GM23338 (cell line): ENCODE data around the gene MKNK1. TPM values are rescaled to one million over a fixed set of nuclear protein-coding genes. Genes with fewer than 3 reads are reported as not detected.

ENCODE experiments used
- ATAC-seq: fragments of 200-7000 bp; cut with Tn5 transposase; 3 replicates; pipeline ENCODE4 v1.9.1; 2020
- DNase-seq: peaks from one replicate; pipeline ENCODE4 v3.0.0-alpha.2; 2015; ENCODE audit warnings: low spot score
- H2AFZ ChIP-seq: fragments of 200-600 bp; sonication (generic); 2 replicates; pipeline ENCODE4 v1.8.0; 2016; ENCODE audit warnings: antibody characterized with exemption, mild to moderate bottlenecking, moderate library complexity
- H3F3A ChIP-seq: fragments of 200-600 bp; sonication (generic); replicated peaks from 2 replicates; pipeline ENCODE4 v1.8.0; 2017; ENCODE audit warnings: antibody characterized with exemption, mixed run types, low read depth
- H3K27ac ChIP-seq: fragments of 200-600 bp; sonication (generic); 2 replicates; pipeline ENCODE4 v1.6.1; 2016; ENCODE audit warnings: low read depth
- H3K27me3 ChIP-seq: fragments of 200-600 bp; sonication (generic); 2 replicates; pipeline ENCODE4 v1.8.0; 2016; ENCODE audit warnings: mild to moderate bottlenecking, mixed run types, moderate library complexity; ENCODE audit not compliant: insufficient read depth
- H3K36me3 ChIP-seq: fragments of 200-600 bp; sonication (generic); 2 replicates; pipeline ENCODE4 v1.8.0; 2016; ENCODE audit warnings: mild to moderate bottlenecking; ENCODE audit not compliant: insufficient read depth
- H3K4me1 ChIP-seq: fragments of 200-600 bp; sonication (generic); 2 replicates; pipeline ENCODE4 v1.8.0; 2016; ENCODE audit warnings: mild to moderate bottlenecking, moderate library complexity; ENCODE audit not compliant: insufficient read depth
- H3K4me2 ChIP-seq: fragments of 200-600 bp; sonication (generic); 2 replicates; pipeline ENCODE4 v1.7.1; 2017; ENCODE audit warnings: mixed run types
- H3K4me3 ChIP-seq: fragments of 200-600 bp; sonication (generic); 2 replicates; pipeline ENCODE4 v1.6.1; 2016; ENCODE audit warnings: mixed run types
- H3K79me2 ChIP-seq: fragments of 200-600 bp; sonication (generic); replicated peaks from 2 replicates; pipeline ENCODE4 v1.8.0; 2017; ENCODE audit warnings: mild to moderate bottlenecking; ENCODE audit not compliant: insufficient read depth
- H3K9me2 ChIP-seq: fragments of 200-600 bp; sonication (generic); 2 replicates; pipeline ENCODE4 v1.8.0; 2017; ENCODE audit not compliant: insufficient read depth
- H4K20me1 ChIP-seq: fragments of 200-600 bp; sonication (generic); replicated peaks from 2 replicates; pipeline ENCODE4 v1.8.0; 2017; ENCODE audit warnings: mild to moderate bottlenecking; ENCODE audit not compliant: insufficient read depth
- H3K27ac Mint-ChIP-seq: 2 replicates; pipeline ENCODE4 v1.8.0; 2020; ENCODE audit warnings: inconsistent platforms, mild to moderate bottlenecking, moderate library complexity, mixed read lengths
- H3K27me3 Mint-ChIP-seq: 3 replicates; pipeline ENCODE4 v1.8.0; 2022; ENCODE audit warnings: low read depth, mild to moderate bottlenecking, moderate library complexity, mixed read lengths, inconsistent platforms; ENCODE audit not compliant: insufficient read depth, poor library complexity
- H3K36me3 Mint-ChIP-seq: 3 replicates; pipeline ENCODE4 v1.8.0; 2021; ENCODE audit warnings: low read depth, mild to moderate bottlenecking, inconsistent platforms, moderate library complexity, mixed read lengths
- H3K4me1 Mint-ChIP-seq: 3 replicates; pipeline ENCODE4 v1.8.0; 2020; ENCODE audit warnings: mild to moderate bottlenecking, inconsistent platforms, mixed read lengths
- H3K4me3 Mint-ChIP-seq: 3 replicates; pipeline ENCODE4 v1.8.0; 2021; ENCODE audit warnings: moderate library complexity, mild to moderate bottlenecking, inconsistent platforms, mixed read lengths
- H3K9me3 Mint-ChIP-seq: 3 replicates; pipeline ENCODE4 v1.8.0; 2020; ENCODE audit warnings: moderate library complexity, mild to moderate bottlenecking, inconsistent platforms, mixed read lengths
- CREB1 ChIP-seq: fragments of 250-450 bp; sonication (Bioruptor Pico); IDR thresholded peaks from 2 replicates; pipeline ENCODE4 v1.5.0; 2020; ENCODE audit warnings: low read depth, mild to moderate bottlenecking, moderate library complexity
- EZH2 ChIP-seq: fragments of 200-600 bp; sonication (generic); IDR thresholded peaks from one replicate; pipeline ENCODE4 v1.8.0; 2017; ENCODE audit warnings: antibody characterized with exemption, mild to moderate bottlenecking, low read depth; ENCODE audit not compliant: unreplicated experiment
- EZH2phosphoT487 ChIP-seq: fragments of 200-600 bp; sonication (generic); IDR thresholded peaks from one replicate; pipeline ENCODE4 v1.8.1; 2018; ENCODE audit warnings: antibody characterized with exemption; ENCODE audit not compliant: unreplicated experiment
- JUNB ChIP-seq: IDR thresholded peaks from one replicate; pipeline ENCODE4 v1.6.1; 2016; ENCODE audit warnings: antibody characterized with exemption; ENCODE audit not compliant: unreplicated experiment
- POLR2AphosphoS5 ChIP-seq: IDR thresholded peaks from 2 replicates; pipeline ENCODE4 v1.6.1; 2016; ENCODE audit warnings: antibody characterized with exemption, low read depth
- ZNF114 ChIP-seq: fragments of 250-450 bp; sonication (Bioruptor Pico); IDR thresholded peaks from 2 replicates; pipeline ENCODE4 v1.5.0; 2020; ENCODE audit warnings: mild to moderate bottlenecking, moderate library complexity
- ZNF331 ChIP-seq: fragments of 250-450 bp; sonication (Bioruptor Pico); IDR thresholded peaks from 2 replicates; pipeline ENCODE4 v1.5.0; 2020; ENCODE audit warnings: low read depth, mild to moderate bottlenecking, moderate library complexity
- polyA plus RNA-seq: library from polyadenylated mRNA; unstranded; fragments of >200 nt; fragmentation: Nextera tagmentation; extraction: Ambion mirVana; gene quantifications from 2 replicates; pipeline ENCODE4 v1.2.1, GENCODE V29; 2016
- total RNA-seq: library from RNA; depleted of rRNA; stranded (reverse); fragments of >200 nt; shearing (Covaris generic); gene quantifications from 2 replicates; pipeline ENCODE4 v1.2.3, GENCODE V29; 2014
- TF ChIP-seq, protein P1 (sequence below): IDR thresholded peaks from 2 replicates; pipeline ENCODE4 v1.6.1; 2016; ENCODE audit warnings: antibody characterized with exemption

The MKNK1 gene
- total and polyA plus RNA-seq, 2 experiments from 2014 or later = 11.8 to 20.5 TPM

DNA sequence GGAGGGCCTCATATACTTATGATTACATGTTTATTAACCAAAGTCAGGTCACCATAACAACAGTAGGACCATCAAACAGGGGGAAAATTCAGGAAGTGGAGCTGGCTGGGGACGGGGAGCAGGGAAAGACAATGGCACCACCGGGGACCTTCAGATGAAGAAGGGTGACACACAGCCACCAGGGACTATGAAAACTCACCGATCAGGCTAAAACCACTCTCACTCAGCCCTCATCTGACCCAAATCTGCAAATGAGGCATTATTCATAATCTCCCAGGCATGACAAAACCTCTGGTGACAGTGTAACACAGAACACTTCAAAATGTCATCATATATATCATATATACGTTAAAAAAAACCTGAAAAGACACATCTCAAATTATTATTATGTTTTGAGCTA lies 11.2 kb downstream of the MKNK1 start:
- DNase-seq (no peak), ATAC-seq (no peak)
- TF ChIP-seq, protein P1, sequence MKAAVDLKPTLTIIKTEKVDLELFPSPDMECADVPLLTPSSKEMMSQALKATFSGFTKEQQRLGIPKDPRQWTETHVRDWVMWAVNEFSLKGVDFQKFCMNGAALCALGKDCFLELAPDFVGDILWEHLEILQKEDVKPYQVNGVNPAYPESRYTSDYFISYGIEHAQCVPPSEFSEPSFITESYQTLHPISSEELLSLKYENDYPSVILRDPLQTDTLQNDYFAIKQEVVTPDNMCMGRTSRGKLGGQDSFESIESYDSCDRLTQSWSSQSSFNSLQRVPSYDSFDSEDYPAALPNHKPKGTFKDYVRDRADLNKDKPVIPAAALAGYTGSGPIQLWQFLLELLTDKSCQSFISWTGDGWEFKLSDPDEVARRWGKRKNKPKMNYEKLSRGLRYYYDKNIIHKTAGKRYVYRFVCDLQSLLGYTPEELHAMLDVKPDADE = no peak
- TF ChIP-seq ZNF114 = no peak
- Histone ChIP-seq H2AFZ (no peak overlapping the region), H3K4me2 (no peak overlapping the region), H3K27me3 (no peaks in the 10 kb centered on the region), H3K9me2 (no peaks in the 10 kb centered on the region), H4K20me1 (no peaks in the 10 kb centered on the region), H3K79me2 (no peaks in the 10 kb centered on the region), H3K4me1 (no peaks in the 10 kb centered on the region), H3F3A (no peaks in the 10 kb centered on the region), H3K36me3 (no peaks in the 10 kb centered on the region; the same call in 1 of the 2 replicates), H3K4me3 (no peak overlapping the region), H3K27ac (no peak overlapping the region)
- peaks cover 4% of the 10 kb centered on the region; the same call in 1 of the 3 replicates for H3K4me1 Mint-ChIP-seq
- H3K27ac Mint-ChIP-seq = no peak overlapping the region
- no peaks in the 10 kb centered on the region for H3K27me3 Mint-ChIP-seq
- peaks cover 12% of the 10 kb centered on the region; the same call in 2 of the 3 replicates for H3K36me3 Mint-ChIP-seq
- no peak overlapping the region for H3K4me3 Mint-ChIP-seq
- H3K9me3 Mint-ChIP-seq = no peaks in the 10 kb centered on the region

DNA sequence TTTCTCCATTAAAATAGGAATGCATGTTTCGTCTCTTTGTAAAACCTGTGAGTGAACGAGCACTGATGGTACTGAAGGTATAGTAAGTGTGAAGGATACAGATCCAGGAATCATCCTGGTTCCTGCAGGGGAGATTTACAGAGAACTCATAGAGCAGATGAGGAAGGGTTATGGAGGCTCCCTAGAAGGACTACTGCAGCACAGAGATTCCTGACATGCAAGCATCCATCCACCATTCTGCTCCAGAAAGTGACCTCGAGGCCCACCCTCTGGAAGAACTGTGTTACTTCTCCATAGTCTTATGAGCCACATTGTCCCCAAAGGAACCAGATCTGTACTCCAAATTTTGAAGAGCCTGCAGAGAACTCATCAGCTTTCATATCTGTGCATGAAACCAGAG lies 14.5 kb downstream of the MKNK1 start:
- peaks cover 12% of the 10 kb centered on the region; the same call in 2 of the 3 replicates for H3K36me3 Mint-ChIP-seq
- Histone ChIP-seq H3K36me3 (no peaks in the 10 kb centered on the region; the same call in 1 of the 2 replicates), H3K79me2 (no peaks in the 10 kb centered on the region), H3K4me1 (no peaks in the 10 kb centered on the region), H3K27ac (no peak overlapping the region), H2AFZ (no peak overlapping the region), H3K4me2 (no peak overlapping the region), H3K27me3 (no peaks in the 10 kb centered on the region), H3F3A (no peaks in the 10 kb centered on the region), H3K9me2 (no peaks in the 10 kb centered on the region), H3K4me3 (no peak overlapping the region), H4K20me1 (no peaks in the 10 kb centered on the region)
- TF ChIP-seq JUNB (no peak), CREB1 (CRISPR knock-in tag) (no peak), ZNF114 (no peak), ZNF331 (no peak), EZH2phosphoT487 (no peak)
- no peaks in the 10 kb centered on the region for H3K4me1 Mint-ChIP-seq
- no peak overlapping the region; the same call in 1 of the 2 replicates for H3K27ac Mint-ChIP-seq
- no peak for DNase-seq
- no peaks in the 10 kb centered on the region for H3K9me3 Mint-ChIP-seq
- ATAC-seq = no peak
- H3K4me3 Mint-ChIP-seq = no peak overlapping the region
- H3K27me3 Mint-ChIP-seq = no peaks in the 10 kb centered on the region

DNA sequence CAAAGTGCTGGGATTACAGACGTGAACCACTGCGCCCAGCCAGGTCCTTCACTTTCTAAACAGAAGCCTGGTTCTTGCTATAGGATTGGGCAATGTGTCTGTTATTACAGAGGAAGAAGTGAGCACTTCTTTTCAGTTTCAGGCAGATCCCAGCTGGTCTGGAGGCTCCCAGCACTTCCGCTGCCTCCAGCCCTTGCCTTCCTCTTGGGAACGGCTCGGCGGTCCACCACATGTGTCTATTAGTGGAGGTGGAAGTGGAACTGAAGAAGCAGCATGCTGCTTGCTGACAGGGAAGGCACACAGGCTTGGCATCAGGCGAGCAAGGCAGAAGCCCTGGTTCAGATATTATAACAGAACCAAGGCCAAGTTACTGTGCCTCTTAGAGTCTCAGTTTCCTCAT lies 17.0 kb downstream of the MKNK1 start:
- H3K27me3 Mint-ChIP-seq = no peaks in the 10 kb centered on the region
- no peaks in the 10 kb centered on the region for H3K9me3 Mint-ChIP-seq
- Histone ChIP-seq H3K36me3 (no peaks in the 10 kb centered on the region; the same call in 1 of the 2 replicates), H3K9me2 (no peaks in the 10 kb centered on the region), H2AFZ (no peak overlapping the region), H3K4me3 (no peak overlapping the region), H3K27me3 (no peaks in the 10 kb centered on the region), H3K79me2 (no peaks in the 10 kb centered on the region), H3K4me2 (no peak overlapping the region), H3K4me1 (no peaks in the 10 kb centered on the region), H3F3A (no peaks in the 10 kb centered on the region), H4K20me1 (no peaks in the 10 kb centered on the region), H3K27ac (no peak overlapping the region)
- ATAC-seq (no peak), DNase-seq (no peak)
- peaks cover 10% of the 10 kb centered on the region for H3K4me1 Mint-ChIP-seq
- peaks cover 5% of the 10 kb centered on the region; the same call in 1 of the 3 replicates for H3K36me3 Mint-ChIP-seq
- no peak overlapping the region for H3K4me3 Mint-ChIP-seq
- no peak overlapping the region for H3K27ac Mint-ChIP-seq
- TF ChIP-seq EZH2phosphoT487 (no peak), JUNB (no peak), CREB1 (CRISPR knock-in tag) (no peak), EZH2 (no peak), POLR2AphosphoS5 (no peak)
- TF ChIP-seq, protein P1 = no peak
